Mesenchymal stem cell (in vitro differentiated cells and primary cell): Measurements from ENCODE around the gene STAU1.
A peak's percentile ranks its signal among the peaks of the same experiment; 100 is the strongest.
"Not testable (repeated sequence)": the region's sequence is repeated elsewhere in the genome, so short reads cannot be mapped to it uniquely, and the experiment has no call there.

ENCODE experiments used
- DNase-seq: peaks from one replicate; pipeline ENCODE4 v3.0.0-alpha.2; 2013
- H2AFZ ChIP-seq: one replicate; pipeline ENCODE4 v1.6.1; 2013; ENCODE audit warnings: low read depth, mild to moderate bottlenecking, control low read depth, inconsistent platforms, low read length, moderate library complexity
- H2AK5ac ChIP-seq: 2 replicates; pipeline ENCODE4 v1.6.1; 2013; ENCODE audit warnings: low read length, moderate library complexity, mild to moderate bottlenecking, inconsistent platforms; ENCODE audit not compliant: severe bottlenecking
- H2BK120ac ChIP-seq: one replicate; pipeline ENCODE4 v1.6.1; 2013; ENCODE audit warnings: low read depth, mild to moderate bottlenecking, inconsistent platforms, low read length, moderate library complexity
- H2BK12ac ChIP-seq, 2 experiments: one replicate each; pipeline ENCODE4 v1.6.1; 2013; ENCODE audit warnings: inconsistent platforms in 2 of 2, low read length in 2 of 2, mild to moderate bottlenecking in 2 of 2, moderate library complexity in 2 of 2, control low read depth in 1 of 2
- H2BK15ac ChIP-seq: one replicate; pipeline ENCODE4 v1.6.1; 2013; ENCODE audit warnings: mild to moderate bottlenecking, low read depth, inconsistent platforms; ENCODE audit not compliant: poor library complexity, severe bottlenecking
- H2BK5ac ChIP-seq: 2 replicates; pipeline ENCODE4 v1.6.1; 2013; ENCODE audit warnings: low read depth, mild to moderate bottlenecking, low read length, control low read depth, inconsistent platforms; ENCODE audit not compliant: poor library complexity, severe bottlenecking
- H3K14ac ChIP-seq, 2 experiments: one replicate each; pipeline ENCODE4 v1.6.1; 2013; ENCODE audit warnings: inconsistent platforms in 2 of 2, low read length in 2 of 2, control low read depth in 1 of 2, mild to moderate bottlenecking in 1 of 2, moderate library complexity in 1 of 2
- H3K18ac ChIP-seq, 2 experiments: one replicate each; pipeline ENCODE4 v1.6.1; 2013; ENCODE audit warnings: inconsistent platforms in 2 of 2, low read length in 2 of 2, control low read depth in 1 of 2, low read depth in 1 of 2, mild to moderate bottlenecking in 1 of 2
- H3K23ac ChIP-seq, 2 experiments: one replicate each; pipeline ENCODE4 v1.6.1; 2013; ENCODE audit warnings: inconsistent platforms in 2 of 2, low read length in 2 of 2, mild to moderate bottlenecking in 2 of 2, moderate library complexity in 2 of 2, control low read depth in 1 of 2
- H3K27ac ChIP-seq: 2 replicates; pipeline ENCODE4 v1.5.1; 2013; ENCODE audit warnings: mild to moderate bottlenecking, moderate library complexity, low read length, control low read depth, inconsistent platforms; ENCODE audit not compliant: poor library complexity, severe bottlenecking
- H3K27me3 ChIP-seq, 2 experiments: 2 replicates each; pipeline versions ENCODE4 v1.6.1 to v1.7.0; 2013; ENCODE audit warnings: low read length in 2 of 2, mild to moderate bottlenecking in 2 of 2, moderate library complexity in 2 of 2, control low read depth in 1 of 2, inconsistent platforms in 1 of 2; ENCODE audit not compliant: control insufficient read depth in 1 of 2, insufficient read depth in 1 of 2
- H3K36me3 ChIP-seq, 2 experiments: 2 replicates each; pipeline versions ENCODE4 v1.6.1 to v1.7.0; 2013; ENCODE audit warnings: low read length in 2 of 2, control low read depth in 1 of 2, inconsistent platforms in 1 of 2, low read depth in 1 of 2, mild to moderate bottlenecking in 1 of 2; ENCODE audit not compliant: insufficient read depth in 2 of 2, control insufficient read depth in 1 of 2
- H3K4ac ChIP-seq, 2 experiments: one replicate each; pipeline ENCODE4 v1.6.1; 2013; ENCODE audit warnings: inconsistent platforms in 2 of 2, low read length in 2 of 2, mild to moderate bottlenecking in 2 of 2, moderate library complexity in 2 of 2, control low read depth in 1 of 2, low read depth in 1 of 2
- H3K4me1 ChIP-seq: 2 replicates; pipeline ENCODE4 v1.6.1; 2013; ENCODE audit warnings: low read depth, low read length, control low read depth; ENCODE audit not compliant: control insufficient read depth, insufficient read depth
- H3K4me2 ChIP-seq: 2 replicates; pipeline ENCODE4 v1.6.1; 2013; ENCODE audit warnings: low read length, mild to moderate bottlenecking, inconsistent platforms; ENCODE audit not compliant: poor library complexity, severe bottlenecking
- H3K4me3 ChIP-seq, 2 experiments: 2 replicates each; pipeline versions ENCODE4 v1.5.1 to v1.7.0; 2013; ENCODE audit warnings: low read length in 2 of 2, mild to moderate bottlenecking in 2 of 2, control low read depth in 1 of 2, low read depth in 1 of 2; ENCODE audit not compliant: insufficient read depth in 1 of 2
- H3K79me1 ChIP-seq: replicated peaks from 2 replicates; pipeline ENCODE4 v1.6.1; 2013; ENCODE audit warnings: mild to moderate bottlenecking, control low read depth, low read length, inconsistent platforms; ENCODE audit not compliant: poor library complexity, severe bottlenecking
- H3K9ac ChIP-seq: 2 replicates; pipeline ENCODE4 v1.7.0; 2013; ENCODE audit warnings: mild to moderate bottlenecking, low read length, moderate library complexity
- H3K9me3 ChIP-seq: 2 replicates; pipeline ENCODE4 v1.7.0; 2013; ENCODE audit warnings: mild to moderate bottlenecking, low read length; ENCODE audit not compliant: control insufficient read depth
- H4K8ac ChIP-seq: one replicate; pipeline ENCODE4 v1.6.1; 2013; ENCODE audit warnings: inconsistent platforms, mild to moderate bottlenecking, low read length, moderate library complexity
- H4K91ac ChIP-seq: one replicate; pipeline ENCODE4 v1.6.1; 2013; ENCODE audit warnings: mild to moderate bottlenecking, low read length, inconsistent platforms
- WGBS: methylation state at CpG from one replicate; pipeline ENCODE4 v1.1.7; 2013; ENCODE audit warnings: mixed read lengths; 5-methylcytosine and 5-hydroxymethylcytosine counted together

STAU1 gene

DNA sequence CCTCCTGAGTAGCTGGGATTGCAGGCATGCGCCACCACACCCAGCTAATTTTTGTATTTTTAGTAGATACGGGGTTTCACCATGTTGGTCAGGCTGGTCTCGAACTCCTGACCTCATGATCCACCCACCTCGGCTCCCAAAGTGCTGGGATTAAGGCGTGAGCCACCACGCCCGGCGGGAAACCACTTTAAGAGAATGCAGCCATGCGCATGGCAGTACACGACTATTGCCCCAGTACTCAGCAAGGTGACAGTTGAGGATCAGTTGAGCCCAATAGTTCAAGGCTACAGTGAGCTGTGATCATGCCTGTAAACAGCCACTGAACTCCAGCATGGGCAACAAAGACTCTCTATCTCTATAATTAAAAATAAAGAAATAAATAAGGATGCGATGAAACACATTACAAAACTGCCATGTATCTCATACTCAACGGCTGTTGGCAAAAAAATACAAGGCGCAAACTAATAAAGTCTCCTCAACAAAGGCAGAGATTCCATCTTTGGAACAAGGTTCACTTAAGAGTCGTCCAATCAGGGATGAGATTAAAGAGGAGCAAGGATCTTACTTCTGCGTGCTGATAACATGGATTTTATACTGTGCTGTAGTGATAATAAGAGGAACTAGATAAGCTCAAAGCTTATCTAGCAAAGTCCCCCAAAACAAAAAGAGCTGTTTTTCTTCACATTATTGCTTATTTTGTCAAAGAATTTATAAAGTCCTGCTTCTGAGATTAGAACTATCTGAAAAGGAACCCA, 51.1 kb downstream of the STAU1 start:
- Histone ChIP-seq H3K23ac (no peak overlapping the region), H3K79me1 (peaks cover 21% of the 10 kb centered on the region), H2AFZ (no peak overlapping the region), H3K36me3 (peaks cover 20 to 39% of the 10 kb centered on the region in 2 experiments), H3K18ac (no peak overlapping the region), H4K91ac (no peak overlapping the region), H3K4me2 (no peak overlapping the region), H3K4me3 (no peak overlapping the region), H3K4ac (no peak overlapping the region), H3K9me3 (no peaks in the 10 kb centered on the region), H2AK5ac (no peak overlapping the region), H3K14ac (no peak overlapping the region), H3K27ac (no peak overlapping the region), H3K27me3 (no peaks in the 10 kb centered on the region), H2BK120ac (no peak overlapping the region), H2BK5ac (no peak overlapping the region), H3K9ac (no peak overlapping the region), H4K8ac (peak overlapping the region; percentile 39), H2BK12ac (no peak overlapping the region), H2BK15ac (no peak overlapping the region), H3K4me1 (peaks cover 3% of the 10 kb centered on the region)
- no peak for DNase-seq
- WGBS = 98% methylated on average over 14 of the region's 15 CpGs

DNA sequence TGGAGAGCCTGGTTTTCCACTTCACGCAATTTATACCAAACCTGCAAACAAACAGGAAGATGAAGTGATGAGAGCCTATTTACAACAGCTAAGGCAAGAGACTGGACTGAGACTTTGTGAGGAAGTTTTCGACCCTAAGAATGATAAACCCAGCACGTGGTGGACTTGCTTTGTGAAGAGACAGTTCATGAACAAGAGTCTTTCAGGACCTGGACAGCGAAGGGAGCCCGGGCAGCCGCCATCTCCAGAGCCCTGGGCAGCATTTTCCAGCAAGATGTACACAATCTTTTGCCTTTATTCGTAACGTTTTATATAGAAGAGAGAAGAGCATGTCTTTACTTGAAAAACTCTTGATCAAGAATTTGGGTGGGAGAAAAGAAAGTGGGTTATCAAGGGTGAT, 53.3 kb downstream of the STAU1 start:
- not testable (repeated sequence) for DNase-seq, H3K14ac ChIP-seq, H2BK12ac ChIP-seq, H2BK5ac ChIP-seq, H3K27ac ChIP-seq, H3K9me3 ChIP-seq, H2AFZ ChIP-seq, H4K8ac ChIP-seq, H3K4me2 ChIP-seq, H3K9ac ChIP-seq, H3K4me1 ChIP-seq, H2AK5ac ChIP-seq, H3K4ac ChIP-seq, H2BK120ac ChIP-seq, H3K4me3 ChIP-seq, H3K23ac ChIP-seq, H2BK15ac ChIP-seq, H3K27me3 ChIP-seq, H3K18ac ChIP-seq, H4K91ac ChIP-seq
- peaks cover 22 to 59% of the 10 kb centered on the region in 2 experiments for H3K36me3 ChIP-seq
- WGBS = 97% methylated on average over 7 of the region's 8 CpGs
- H3K79me1 ChIP-seq = peaks cover 30% of the 10 kb centered on the region

GRCh38 chr20:49133571-49133970, 54.6 kb downstream of the STAU1 start:
- Histone ChIP-seq H2AK5ac (no peak overlapping the region), H2BK15ac (no peak overlapping the region), H3K27ac (no peak overlapping the region), H3K4ac (no peak overlapping the region), H4K91ac (no peak overlapping the region), H2BK12ac (no peak overlapping the region), H3K36me3 (peaks cover 22 to 62% of the 10 kb centered on the region in 2 experiments), H3K4me3 (no peak overlapping the region), H3K23ac (no peak overlapping the region), H2AFZ (no peak overlapping the region), H3K18ac (no peak overlapping the region), H3K4me1 (peaks cover 3% of the 10 kb centered on the region), H4K8ac (no peak overlapping the region), H3K9me3 (no peaks in the 10 kb centered on the region), H3K27me3 (no peaks in the 10 kb centered on the region), H3K9ac (no peak overlapping the region), H3K79me1 (peaks cover 32% of the 10 kb centered on the region), H3K4me2 (no peak overlapping the region), H2BK120ac (no peak overlapping the region), H3K14ac (no peak overlapping the region), H2BK5ac (no peak overlapping the region)
- no peak for DNase-seq
- 83% methylated on average over 2 of the region's 3 CpGs for WGBS

DNA sequence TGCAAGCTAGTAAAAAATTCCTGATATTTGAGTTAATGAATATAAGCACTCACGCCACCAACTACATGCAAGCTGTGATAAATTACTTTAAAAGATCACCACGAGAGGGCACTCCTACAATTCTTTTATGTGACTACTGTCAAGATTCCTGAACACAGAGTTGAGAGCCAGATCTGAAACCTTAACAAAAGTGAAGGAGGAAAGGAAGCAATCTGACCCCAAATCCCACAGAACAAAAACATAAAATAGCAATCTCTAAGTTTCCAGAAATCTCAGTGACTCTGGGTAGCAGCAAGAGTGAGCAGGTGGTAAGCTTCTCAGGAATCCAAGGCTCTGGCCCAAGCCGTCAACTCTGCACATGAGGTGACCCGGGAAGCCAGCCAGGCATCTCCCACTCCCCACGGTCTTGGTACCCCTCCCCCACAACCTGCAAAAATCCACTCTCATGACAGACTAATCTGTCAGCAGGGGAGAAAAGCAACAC, 55.1 kb downstream of the STAU1 start:
- Histone ChIP-seq H2BK5ac (no peak overlapping the region), H4K91ac (no peak overlapping the region), H2BK120ac (no peak overlapping the region), H3K9ac (no peak overlapping the region), H4K8ac (no peak overlapping the region), H3K4me3 (no peak overlapping the region), H2AFZ (no peak overlapping the region), H3K14ac (no peak overlapping the region), H3K18ac (no peak overlapping the region), H3K79me1 (peaks cover 30% of the 10 kb centered on the region), H3K4me1 (peaks cover 3% of the 10 kb centered on the region), H3K9me3 (no peaks in the 10 kb centered on the region), H3K27me3 (no peaks in the 10 kb centered on the region), H3K4ac (no peak overlapping the region), H2AK5ac (no peak overlapping the region), H3K36me3 (peaks cover 24 to 67% of the 10 kb centered on the region in 2 experiments), H3K4me2 (no peak overlapping the region), H3K23ac (no peak overlapping the region), H3K27ac (no peak overlapping the region), H2BK12ac (no peak overlapping the region), H2BK15ac (no peak overlapping the region)
- DNase-seq = peak; percentile 79
- 56% methylated on average over 5 of the region's 5 CpGs for WGBS
